ENCODE data around the gene MRPL58. TPM values are rescaled to one million over a fixed set of nuclear protein-coding genes. Genes with fewer than 3 reads are reported as not detected.
"Not testable (repeated sequence)": the region's sequence is repeated elsewhere in the genome, so short reads cannot be mapped to it uniquely, and the experiment has no call there.

MRPL58 gene
- total and polyA plus RNA-seq, 10 of the 15 experiments (the other 5 are each of a cell fraction or from before 2014, with no cell fraction given), result 23.0 to 64.3 (median 51.9) TPM

DNA sequence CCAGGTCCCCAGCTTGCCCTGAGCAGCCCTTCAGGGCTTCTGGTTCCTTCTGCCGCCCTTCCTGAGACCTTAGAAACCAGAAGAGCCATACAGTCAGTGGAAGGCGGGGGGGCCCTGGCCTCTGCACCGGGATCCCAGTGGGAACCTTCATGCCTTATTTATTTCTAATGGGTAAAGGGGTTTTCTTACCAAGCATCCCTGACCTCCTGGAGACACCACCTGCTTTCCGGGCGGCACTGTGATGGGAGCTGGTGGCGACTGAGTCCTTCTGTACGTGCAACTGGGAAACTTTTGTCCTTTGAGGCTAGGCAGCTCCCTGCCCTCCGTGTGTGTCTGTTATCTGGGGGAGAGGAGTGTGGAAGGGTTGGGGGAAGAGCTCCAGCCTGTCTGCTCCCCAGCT, 7.2 kb upstream of the MRPL58 start (continued):
- no peak for TF ChIP-seq ZBTB11 (CRISPR knock-in tag; IDR thresholded peaks at IDR 0.05)
- no peak for TF ChIP-seq ZNF592 (IDR thresholded peaks at IDR 0.05)
- no peak for TF ChIP-seq SREBF2 (IDR thresholded peaks at IDR 0.05; ENCODE audit: low read length)
- no peak for TF ChIP-seq MYB (IDR thresholded peaks at IDR 0.05; ENCODE audit: borderline replicate concordance, low read depth, low read length)
- TF ChIP-seq, protein P1, sequence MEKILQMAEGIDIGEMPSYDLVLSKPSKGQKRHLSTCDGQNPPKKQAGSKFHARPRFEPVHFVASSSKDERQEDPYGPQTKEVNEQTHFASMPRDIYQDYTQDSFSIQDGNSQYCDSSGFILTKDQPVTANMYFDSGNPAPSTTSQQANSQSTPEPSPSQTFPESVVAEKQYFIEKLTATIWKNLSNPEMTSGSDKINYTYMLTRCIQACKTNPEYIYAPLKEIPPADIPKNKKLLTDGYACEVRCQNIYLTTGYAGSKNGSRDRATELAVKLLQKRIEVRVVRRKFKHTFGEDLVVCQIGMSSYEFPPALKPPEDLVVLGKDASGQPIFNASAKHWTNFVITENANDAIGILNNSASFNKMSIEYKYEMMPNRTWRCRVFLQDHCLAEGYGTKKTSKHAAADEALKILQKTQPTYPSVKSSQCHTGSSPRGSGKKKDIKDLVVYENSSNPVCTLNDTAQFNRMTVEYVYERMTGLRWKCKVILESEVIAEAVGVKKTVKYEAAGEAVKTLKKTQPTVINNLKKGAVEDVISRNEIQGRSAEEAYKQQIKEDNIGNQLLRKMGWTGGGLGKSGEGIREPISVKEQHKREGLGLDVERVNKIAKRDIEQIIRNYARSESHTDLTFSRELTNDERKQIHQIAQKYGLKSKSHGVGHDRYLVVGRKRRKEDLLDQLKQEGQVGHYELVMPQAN (conservative IDR thresholded peaks at IDR 0.05), result no peak
- TF ChIP-seq MEF2A (IDR thresholded peaks at IDR 0.05; ENCODE audit: insufficient read depth, low read depth, low read length), result no peak
- TF ChIP-seq ASH2L (IDR thresholded peaks at IDR 0.05; ENCODE audit: borderline replicate concordance, low read depth), result no peak
- TF ChIP-seq POLR2A (IDR thresholded peaks at IDR 0.05; ENCODE audit: low read depth, low read length), result no peak

DNA sequence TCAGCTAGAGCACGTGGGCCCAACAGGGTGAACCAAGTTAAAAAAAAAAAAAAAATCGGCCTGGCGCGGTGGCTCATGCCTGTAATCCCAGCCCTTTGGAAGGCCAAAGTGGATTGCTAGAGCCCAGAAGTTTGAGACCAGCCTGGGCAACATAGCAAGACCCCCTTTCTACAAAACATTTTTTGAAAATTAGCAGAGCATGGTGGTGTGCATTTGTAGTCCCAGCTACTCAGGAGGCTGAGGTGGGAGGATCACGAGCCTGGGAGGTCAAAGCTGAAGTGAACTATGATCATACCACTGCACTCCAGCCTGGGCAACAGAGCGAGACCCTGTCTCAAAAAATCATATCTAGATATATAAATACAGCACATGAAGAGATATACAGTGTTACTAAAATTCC, 6.4 kb upstream of the MRPL58 start:
- H3K9me3 ChIP-seq (replicated peaks; ENCODE audit: control insufficient read depth, insufficient read depth, low read length); H3K27ac ChIP-seq (ENCODE audit: control insufficient read depth, insufficient read depth); H3K4me2 ChIP-seq (ENCODE audit: control insufficient read depth, insufficient read depth); ATAC-seq; FAIRE-seq; DNase-seq (ENCODE audit: low read depth, low spot score); H3K4me1 ChIP-seq (ENCODE audit: control insufficient read depth, insufficient read depth, low read length); H3K9ac ChIP-seq (ENCODE audit: control insufficient read depth, insufficient read depth, low read length); H3K4me3 ChIP-seq; H4K20me1 ChIP-seq (ENCODE audit: control insufficient read depth, insufficient read depth); in situ Hi-C loops (cut with MboI); H3K27me3 ChIP-seq (replicated peaks in 1 of 2; ENCODE audit: control insufficient read depth in 2 of 2, insufficient read depth in 2 of 2, low read length in 1 of 2); H3K79me2 ChIP-seq (ENCODE audit: control insufficient read depth, insufficient read depth, low read length); H2AFZ ChIP-seq (ENCODE audit: control insufficient read depth, low read depth, low read length); intact Hi-C loops (cut with micrococcal nuclease; ENCODE audit: unreplicated experiment); BruUV-seq (replicated peaks); H3K36me3 ChIP-seq (ENCODE audit: control insufficient read depth in 2 of 2, insufficient read depth in 2 of 2, low read length in 1 of 2): not testable (repeated sequence)
- ChIA-PET RAD21 (ENCODE audit: unreplicated experiment) (interaction anchor here (4.4 kb wide), 1 partner anchor 44 kb away, joined by 39 read pairs; no protein-coding TSS in a partner anchor), SMC1A (ENCODE audit: uncharacterized antibody, unreplicated experiment) (interaction anchor here (0.6 to 4.1 kb wide), 3 partner anchors 21 to 353 kb away, joined by 3 to 20 read pairs (median 3); no protein-coding TSS in a partner anchor), CTCF (interaction anchor here (0.6 to 6.2 kb wide), 4 partner anchors 45 to 265 kb away, joined by 3 to 56 read pairs (median 4); partner anchors contain the start of gene MIF4GD), POLR2A (interaction anchor here (0.5 to 0.6 kb wide), 2 partner anchors 10 to 111 kb away, joined by 3 to 4 read pairs; no protein-coding TSS in a partner anchor)
- 53% methylated on average over 6 of the region's 6 CpGs for WGBS (ENCODE audit: insufficient coverage, insufficient replicate concordance, low lambda C conversion rate, missing lambda C conversion rate)

Measured in GM12878 (cell line).